ENCODE results near the gene PNLIPRP1. TPM values are rescaled to one million over a fixed set of nuclear protein-coding genes. Genes with fewer than 3 reads are reported as not detected.

PNLIPRP1 gene
- total and polyA plus RNA-seq, 2 experiments from 2014 or later: 0.21 TPM; not detected in 1

DNA sequence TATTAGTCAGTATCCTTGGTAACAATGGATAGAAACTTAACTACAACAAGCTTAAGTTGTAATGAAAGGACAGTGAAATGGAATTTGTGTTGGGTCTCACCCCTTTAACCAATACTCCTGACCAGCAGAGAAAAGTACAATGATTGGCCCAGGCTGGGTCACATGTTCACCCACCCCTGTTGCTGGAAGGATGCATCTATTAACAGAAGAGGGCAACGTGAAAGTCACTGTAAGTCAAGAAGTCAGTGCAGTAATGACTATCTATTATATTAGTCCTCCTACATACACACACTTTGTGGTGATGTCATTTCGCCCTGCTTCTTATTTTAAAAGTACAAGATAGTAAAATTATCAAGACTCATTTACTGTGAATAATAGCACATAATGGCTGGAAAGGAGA, 46.2 kb downstream of the PNLIPRP1 start:
- Histone ChIP-seq H3K9me2 (ENCODE audit: insufficient read depth) (no peaks in the 10 kb centered on the region), H3K4me3 (no peak overlapping the region), H3K4me1 (ENCODE audit: insufficient read depth) (no peaks in the 10 kb centered on the region), H3K4me2 (no peak overlapping the region), H2AFZ (no peak overlapping the region; the same call in 1 of the 2 replicates), H3K36me3 (ENCODE audit: insufficient read depth) (no peaks in the 10 kb centered on the region), H3K79me2 (replicated peaks; ENCODE audit: insufficient read depth) (no peaks in the 10 kb centered on the region), H3F3A (replicated peaks; ENCODE audit: low read depth) (0 out of 2 replicates have a peak, but pooled peaks cover 2% of the 10 kb centered on the region), H3K27me3 (ENCODE audit: insufficient read depth) (no peaks in the 10 kb centered on the region), H4K20me1 (replicated peaks; ENCODE audit: insufficient read depth) (no peaks in the 10 kb centered on the region), H3K27ac (ENCODE audit: low read depth) (no peak overlapping the region)
- no peak overlapping the region for H3K27ac Mint-ChIP-seq
- H3K9me3 Mint-ChIP-seq: no peaks in the 10 kb centered on the region
- no peaks in the 10 kb centered on the region for H3K27me3 Mint-ChIP-seq (ENCODE audit: insufficient read depth, low read depth, poor library complexity)
- no peaks in the 10 kb centered on the region for H3K4me1 Mint-ChIP-seq
- no peak overlapping the region for H3K4me3 Mint-ChIP-seq
- ATAC-seq (no peak), DNase-seq (ENCODE audit: low spot score) (peak; percentile 21)
- TF ChIP-seq ETS1 (IDR thresholded peaks at IDR 0.05) (no peak), NANOG (IDR thresholded peaks at IDR 0.05; ENCODE audit: borderline replicate concordance) (no peak)
- TF ChIP-seq, protein P1, sequence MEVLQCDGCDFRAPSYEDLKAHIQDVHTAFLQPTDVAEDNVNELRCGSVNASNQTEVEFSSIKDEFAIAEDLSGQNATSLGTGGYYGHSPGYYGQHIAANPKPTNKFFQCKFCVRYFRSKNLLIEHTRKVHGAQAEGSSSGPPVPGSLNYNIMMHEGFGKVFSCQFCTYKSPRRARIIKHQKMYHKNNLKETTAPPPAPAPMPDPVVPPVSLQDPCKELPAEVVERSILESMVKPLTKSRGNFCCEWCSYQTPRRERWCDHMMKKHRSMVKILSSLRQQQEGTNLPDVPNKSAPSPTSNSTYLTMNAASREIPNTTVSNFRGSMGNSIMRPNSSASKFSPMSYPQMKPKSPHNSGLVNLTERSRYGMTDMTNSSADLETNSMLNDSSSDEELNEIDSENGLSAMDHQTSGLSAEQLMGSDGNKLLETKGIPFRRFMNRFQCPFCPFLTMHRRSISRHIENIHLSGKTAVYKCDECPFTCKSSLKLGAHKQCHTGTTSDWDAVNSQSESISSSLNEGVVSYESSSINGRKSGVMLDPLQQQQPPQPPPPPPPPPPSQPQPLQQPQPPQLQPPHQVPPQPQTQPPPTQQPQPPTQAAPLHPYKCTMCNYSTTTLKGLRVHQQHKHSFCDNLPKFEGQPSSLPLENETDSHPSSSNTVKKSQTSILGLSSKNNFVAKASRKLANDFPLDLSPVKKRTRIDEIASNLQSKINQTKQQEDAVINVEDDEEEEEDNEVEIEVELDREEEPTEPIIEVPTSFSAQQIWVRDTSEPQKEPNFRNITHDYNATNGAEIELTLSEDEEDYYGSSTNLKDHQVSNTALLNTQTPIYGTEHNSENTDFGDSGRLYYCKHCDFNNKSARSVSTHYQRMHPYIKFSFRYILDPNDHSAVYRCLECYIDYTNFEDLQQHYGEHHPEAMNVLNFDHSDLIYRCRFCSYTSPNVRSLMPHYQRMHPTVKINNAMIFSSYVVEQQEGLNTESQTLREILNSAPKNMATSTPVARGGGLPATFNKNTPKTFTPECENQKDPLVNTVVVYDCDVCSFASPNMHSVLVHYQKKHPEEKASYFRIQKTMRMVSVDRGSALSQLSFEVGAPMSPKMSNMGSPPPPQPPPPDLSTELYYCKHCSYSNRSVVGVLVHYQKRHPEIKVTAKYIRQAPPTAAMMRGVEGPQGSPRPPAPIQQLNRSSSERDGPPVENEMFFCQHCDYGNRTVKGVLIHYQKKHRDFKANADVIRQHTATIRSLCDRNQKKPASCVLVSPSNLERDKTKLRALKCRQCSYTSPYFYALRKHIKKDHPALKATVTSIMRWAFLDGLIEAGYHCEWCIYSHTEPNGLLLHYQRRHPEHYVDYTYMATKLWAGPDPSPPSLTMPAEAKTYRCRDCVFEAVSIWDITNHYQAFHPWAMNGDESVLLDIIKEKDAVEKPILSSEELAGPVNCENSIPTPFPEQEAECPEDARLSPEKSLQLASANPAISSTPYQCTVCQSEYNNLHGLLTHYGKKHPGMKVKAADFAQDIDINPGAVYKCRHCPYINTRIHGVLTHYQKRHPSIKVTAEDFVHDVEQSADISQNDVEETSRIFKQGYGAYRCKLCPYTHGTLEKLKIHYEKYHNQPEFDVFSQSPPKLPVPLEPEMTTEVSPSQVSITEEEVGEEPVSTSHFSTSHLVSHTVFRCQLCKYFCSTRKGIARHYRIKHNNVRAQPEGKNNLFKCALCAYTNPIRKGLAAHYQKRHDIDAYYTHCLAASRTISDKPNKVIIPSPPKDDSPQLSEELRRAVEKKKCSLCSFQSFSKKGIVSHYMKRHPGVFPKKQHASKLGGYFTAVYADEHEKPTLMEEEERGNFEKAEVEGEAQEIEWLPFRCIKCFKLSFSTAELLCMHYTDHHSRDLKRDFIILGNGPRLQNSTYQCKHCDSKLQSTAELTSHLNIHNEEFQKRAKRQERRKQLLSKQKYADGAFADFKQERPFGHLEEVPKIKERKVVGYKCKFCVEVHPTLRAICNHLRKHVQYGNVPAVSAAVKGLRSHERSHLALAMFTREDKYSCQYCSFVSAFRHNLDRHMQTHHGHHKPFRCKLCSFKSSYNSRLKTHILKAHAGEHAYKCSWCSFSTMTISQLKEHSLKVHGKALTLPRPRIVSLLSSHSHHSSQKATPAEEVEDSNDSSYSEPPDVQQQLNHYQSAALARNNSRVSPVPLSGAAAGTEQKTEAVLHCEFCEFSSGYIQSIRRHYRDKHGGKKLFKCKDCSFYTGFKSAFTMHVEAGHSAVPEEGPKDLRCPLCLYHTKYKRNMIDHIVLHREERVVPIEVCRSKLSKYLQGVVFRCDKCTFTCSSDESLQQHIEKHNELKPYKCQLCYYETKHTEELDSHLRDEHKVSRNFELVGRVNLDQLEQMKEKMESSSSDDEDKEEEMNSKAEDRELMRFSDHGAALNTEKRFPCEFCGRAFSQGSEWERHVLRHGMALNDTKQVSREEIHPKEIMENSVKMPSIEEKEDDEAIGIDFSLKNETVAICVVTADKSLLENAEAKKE (CRISPR knock-in tag; IDR thresholded peaks at IDR 0.05): no peak
- H3K36me3 Mint-ChIP-seq (ENCODE audit: low read depth): no peaks in the 10 kb centered on the region

GRCh38 chr10:116637830-116638229, 47.1 kb downstream of the PNLIPRP1 start:
- Histone ChIP-seq H3F3A (replicated peaks; ENCODE audit: low read depth) (0 out of 2 replicates have a peak, but pooled peaks cover 2% of the 10 kb centered on the region), H3K4me3 (no peak overlapping the region), H3K79me2 (replicated peaks; ENCODE audit: insufficient read depth) (no peaks in the 10 kb centered on the region), H3K27ac (ENCODE audit: low read depth) (no peak overlapping the region), H4K20me1 (replicated peaks; ENCODE audit: insufficient read depth) (no peaks in the 10 kb centered on the region), H3K36me3 (ENCODE audit: insufficient read depth) (no peaks in the 10 kb centered on the region), H3K4me1 (ENCODE audit: insufficient read depth) (no peaks in the 10 kb centered on the region), H3K4me2 (no peak overlapping the region), H3K27me3 (ENCODE audit: insufficient read depth) (no peaks in the 10 kb centered on the region), H3K9me2 (ENCODE audit: insufficient read depth) (no peaks in the 10 kb centered on the region), H2AFZ (no peak overlapping the region)
- no peaks in the 10 kb centered on the region for H3K27me3 Mint-ChIP-seq (ENCODE audit: insufficient read depth, low read depth, poor library complexity)
- H3K4me1 Mint-ChIP-seq: no peaks in the 10 kb centered on the region
- ATAC-seq (no peak), DNase-seq (ENCODE audit: low spot score) (no peak)
- no peak overlapping the region for H3K27ac Mint-ChIP-seq
- H3K36me3 Mint-ChIP-seq (ENCODE audit: low read depth): no peaks in the 10 kb centered on the region
- H3K4me3 Mint-ChIP-seq: no peak overlapping the region
- H3K9me3 Mint-ChIP-seq: no peaks in the 10 kb centered on the region
- no peak for TF ChIP-seq NANOG (IDR thresholded peaks at IDR 0.05; ENCODE audit: borderline replicate concordance)
- no peak for TF ChIP-seq CTCF (conservative IDR thresholded peaks at IDR 0.05; ENCODE audit: low read depth in 2 of 2)
- TF ChIP-seq POLR2AphosphoS5 (IDR thresholded peaks at IDR 0.05; ENCODE audit: low read depth): no peak
- TF ChIP-seq JUNB (IDR thresholded peaks at IDR 0.05; ENCODE audit: unreplicated experiment): no peak
- no peak for TF ChIP-seq ETS1 (IDR thresholded peaks at IDR 0.05)
- TF ChIP-seq ZNF331 (CRISPR knock-in tag; IDR thresholded peaks at IDR 0.05; ENCODE audit: low read depth): no peak
- no peak for TF ChIP-seq EZH2phosphoT487 (IDR thresholded peaks at IDR 0.05; ENCODE audit: unreplicated experiment)
- no peak for TF ChIP-seq ZNF114 (CRISPR knock-in tag; IDR thresholded peaks at IDR 0.05)
- no peak for TF ChIP-seq CREB1 (CRISPR knock-in tag; IDR thresholded peaks at IDR 0.05; ENCODE audit: low read depth)

Data from GM23338 (cell line).